HG03280 (cell line): ENCODE data around the gene ZDHHC14.
"Not testable (repeated sequence)": the region's sequence is repeated elsewhere in the genome, so short reads cannot be mapped to it uniquely, and the experiment has no call there.

ENCODE experiments used
- ATAC-seq: cut with Tn5 transposase; IDR thresholded peaks from one replicate; pipeline ENCODE4 v1.9.1; 2021; ENCODE audit warnings: mild to moderate bottlenecking, moderate library complexity; ENCODE audit not compliant: unreplicated experiment

ZDHHC14 gene

GRCh38 chr6:157461000-157461915 lies 80.3 kb downstream of the ZDHHC14 start:
- ATAC-seq = peak; percentile 37

- no peak for ATAC-seq
Observed at GRCh38 chr6:157462956-157463742, 82.2 kb downstream of the ZDHHC14 start.

DNA sequence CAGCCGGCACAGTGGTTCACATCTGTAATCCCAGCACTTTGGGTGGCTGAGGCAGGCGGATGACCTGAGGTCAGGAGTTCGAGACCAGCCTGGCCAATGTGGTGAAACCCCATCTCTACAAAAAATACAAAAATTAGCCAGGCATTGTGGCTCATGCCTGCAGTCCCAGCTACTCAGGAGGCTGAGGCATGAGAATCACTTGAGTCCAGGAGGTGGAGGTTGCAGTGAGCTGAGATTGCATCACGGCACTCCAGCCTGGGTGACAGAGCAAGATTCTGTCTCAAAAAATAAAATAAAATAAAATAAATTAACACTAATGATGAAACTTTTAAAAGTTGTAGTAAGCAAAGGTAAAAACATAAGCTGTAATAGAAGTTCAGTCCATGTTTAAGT lies 82.7 kb downstream of the ZDHHC14 start:
- ATAC-seq = not testable (repeated sequence)

DNA sequence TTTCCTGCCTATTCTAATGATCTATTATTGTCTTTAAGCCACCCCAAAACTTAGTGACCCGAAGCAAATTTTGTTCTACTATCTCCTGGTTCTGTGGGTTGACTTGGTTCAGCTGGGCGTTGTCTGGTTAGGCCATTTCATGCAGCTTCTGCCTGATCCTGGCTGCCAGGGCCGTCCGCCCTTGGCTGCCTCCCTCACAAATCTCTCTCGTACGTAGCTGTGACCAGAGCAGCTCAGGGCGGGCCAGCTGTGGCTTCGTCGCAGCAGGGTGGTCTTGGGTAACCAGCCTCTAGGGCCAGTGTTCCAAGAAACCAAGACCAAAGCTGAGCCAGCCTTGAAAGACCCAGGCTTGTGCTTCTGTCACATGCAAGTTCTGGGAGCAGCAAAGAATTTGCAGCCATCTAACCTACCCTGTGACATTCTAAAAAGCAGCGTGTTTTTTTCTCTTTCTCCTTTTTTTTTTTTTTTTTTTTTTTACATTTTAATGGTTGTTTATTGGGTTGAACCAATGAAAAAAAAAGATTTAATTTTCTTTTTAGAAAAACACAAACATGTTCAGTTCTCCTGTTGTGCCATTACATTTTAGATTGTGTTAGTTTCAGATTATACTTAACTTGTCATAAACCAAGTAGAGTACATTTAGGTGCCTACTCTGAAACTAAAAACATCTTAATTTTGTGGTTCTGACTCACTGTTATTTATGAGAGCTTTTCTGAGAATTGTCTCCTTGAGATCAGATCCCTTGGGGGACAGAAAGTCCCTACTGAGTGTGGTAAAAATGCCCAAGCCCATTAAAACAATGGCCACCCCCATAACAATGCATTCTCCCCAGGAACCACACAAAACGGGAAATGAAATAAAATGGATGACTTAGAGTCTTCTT lies 83.9 kb downstream of the ZDHHC14 start:
- ATAC-seq = peak; percentile 31

- ATAC-seq = no peak
Observed at GRCh38 chr6:157466342-157466648, 85.3 kb downstream of the ZDHHC14 start.

DNA sequence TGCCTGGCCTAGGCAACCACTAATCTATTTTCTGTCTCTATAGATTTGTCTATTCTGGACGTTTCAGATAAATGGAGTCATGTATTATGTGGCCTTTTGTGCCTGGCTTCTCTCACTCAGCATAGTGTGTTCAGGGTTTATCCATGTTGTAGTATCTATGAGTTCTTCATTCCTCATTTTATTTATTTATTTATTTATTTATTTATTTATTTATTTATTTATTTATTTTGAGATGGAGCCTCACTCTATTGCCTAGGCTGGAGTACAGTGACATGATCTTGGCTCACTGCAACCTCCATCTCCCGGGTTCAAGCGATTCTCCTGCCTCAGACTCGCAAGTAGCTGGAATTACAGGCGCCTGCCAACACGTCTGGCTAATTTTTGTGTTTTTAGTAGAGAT lies 86.3 kb downstream of the ZDHHC14 start:
- not testable (repeated sequence) for ATAC-seq

DNA sequence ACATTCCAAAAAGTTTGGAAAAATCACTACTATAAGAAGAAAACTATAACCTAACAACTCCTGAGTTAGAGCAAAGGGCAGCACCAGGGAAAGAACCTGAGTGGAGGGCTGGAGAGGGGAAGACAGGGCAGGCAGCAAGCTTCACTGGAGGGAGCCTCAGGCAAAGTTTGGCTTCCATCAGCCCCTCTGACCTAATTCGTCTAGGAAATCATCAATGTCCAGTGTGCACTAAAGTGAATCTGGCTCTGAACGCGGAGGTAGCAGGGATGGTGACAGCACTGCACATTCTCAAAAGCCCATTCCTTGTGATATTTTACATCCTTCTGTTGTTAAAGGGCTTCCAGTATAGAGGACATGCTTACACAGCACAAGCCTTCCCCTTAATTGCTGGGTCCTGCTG lies 87.1 kb downstream of the ZDHHC14 start:
- ATAC-seq = no peak

- ATAC-seq = no peak
Observed at GRCh38 chr6:157468574-157468973, 87.6 kb downstream of the ZDHHC14 start.

DNA sequence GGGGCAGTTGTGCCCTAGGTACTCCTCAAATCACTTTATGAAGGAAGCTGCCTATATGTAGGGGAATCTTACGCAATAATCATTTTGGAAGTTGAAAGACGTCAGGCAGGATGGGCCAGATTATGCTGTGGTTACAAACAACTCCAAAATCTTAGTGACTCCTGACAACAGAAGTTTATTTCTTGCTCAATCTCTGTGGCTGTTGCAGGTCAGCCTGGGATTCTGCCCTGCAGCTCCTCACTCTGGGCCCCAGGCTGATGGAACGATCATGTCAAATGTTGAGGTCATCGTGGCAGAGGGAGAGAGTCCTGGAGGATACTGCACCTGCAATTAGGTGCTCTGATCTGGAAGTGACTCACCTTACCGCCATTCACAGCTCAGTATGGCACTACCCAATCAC lies 88.4 kb downstream of the ZDHHC14 start:
- no peak for ATAC-seq

- no peak for ATAC-seq
Observed at GRCh38 chr6:157471077-157471686, 90.2 kb downstream of the ZDHHC14 start.

GRCh38 chr6:157471895-157472686 lies 91.1 kb downstream of the ZDHHC14 start:
- no peak for ATAC-seq

DNA sequence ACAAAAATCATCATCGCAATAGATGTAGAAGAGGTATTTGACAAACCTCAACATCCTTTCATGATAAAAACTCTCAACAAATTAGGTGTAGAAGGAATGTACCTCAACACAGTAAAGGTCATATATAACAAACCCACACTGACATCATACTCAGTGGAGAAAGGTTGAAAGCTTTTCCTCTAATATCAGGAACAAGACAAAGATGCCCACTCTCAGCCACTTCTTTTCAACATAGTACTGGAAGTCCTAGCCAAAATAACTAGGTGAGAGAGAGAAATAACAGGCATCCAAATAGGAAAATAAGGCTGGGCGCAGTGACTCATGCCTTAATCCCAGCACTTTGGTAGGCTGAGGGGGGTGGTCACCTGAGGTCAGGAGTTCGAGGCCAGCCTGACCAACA lies 95.8 kb downstream of the ZDHHC14 start:
- no peak for ATAC-seq

GRCh38 chr6:157478926-157479325 lies 97.9 kb downstream of the ZDHHC14 start:
- ATAC-seq = no peak

DNA sequence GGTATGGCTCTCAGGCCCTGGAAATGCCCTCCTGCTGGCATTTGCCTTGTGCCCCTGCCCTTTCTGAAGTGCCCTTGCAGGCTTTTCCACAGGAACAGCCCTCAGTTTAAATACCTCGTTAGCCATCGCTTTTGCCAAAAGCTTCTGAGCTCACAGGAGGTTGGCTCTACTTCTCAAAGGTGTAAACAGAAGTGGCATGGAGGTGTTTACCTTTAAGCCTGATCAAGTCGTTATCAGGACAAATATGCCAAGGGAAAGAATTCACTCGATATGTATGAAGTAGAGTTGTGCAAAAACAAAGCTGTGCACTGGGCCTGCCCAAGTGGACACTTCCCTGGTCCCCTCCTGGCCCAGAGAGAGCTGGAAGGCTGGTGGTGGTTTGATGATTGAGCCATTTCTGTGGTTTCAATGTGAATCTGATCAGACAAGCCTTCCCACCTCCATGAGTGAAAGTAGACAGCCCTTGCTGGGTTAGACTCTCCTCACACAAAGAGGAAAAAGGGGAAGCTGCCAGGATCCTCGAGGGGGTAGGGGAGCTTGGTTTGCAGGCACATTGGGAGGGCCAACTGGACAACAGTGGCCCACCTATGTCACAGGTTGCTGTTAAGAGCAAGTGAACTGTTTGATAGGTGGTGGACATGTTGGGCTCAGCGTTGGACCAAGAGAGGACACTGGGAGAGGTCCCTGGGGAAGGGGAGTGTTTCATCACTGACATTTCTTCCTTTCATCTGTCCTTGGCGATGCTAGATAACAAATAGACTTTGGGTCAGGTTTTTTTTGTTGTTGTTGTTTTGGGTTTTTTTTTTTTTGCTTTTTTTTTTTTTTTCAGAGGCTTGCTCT lies 98.7 kb downstream of the ZDHHC14 start:
- no peak for ATAC-seq

DNA sequence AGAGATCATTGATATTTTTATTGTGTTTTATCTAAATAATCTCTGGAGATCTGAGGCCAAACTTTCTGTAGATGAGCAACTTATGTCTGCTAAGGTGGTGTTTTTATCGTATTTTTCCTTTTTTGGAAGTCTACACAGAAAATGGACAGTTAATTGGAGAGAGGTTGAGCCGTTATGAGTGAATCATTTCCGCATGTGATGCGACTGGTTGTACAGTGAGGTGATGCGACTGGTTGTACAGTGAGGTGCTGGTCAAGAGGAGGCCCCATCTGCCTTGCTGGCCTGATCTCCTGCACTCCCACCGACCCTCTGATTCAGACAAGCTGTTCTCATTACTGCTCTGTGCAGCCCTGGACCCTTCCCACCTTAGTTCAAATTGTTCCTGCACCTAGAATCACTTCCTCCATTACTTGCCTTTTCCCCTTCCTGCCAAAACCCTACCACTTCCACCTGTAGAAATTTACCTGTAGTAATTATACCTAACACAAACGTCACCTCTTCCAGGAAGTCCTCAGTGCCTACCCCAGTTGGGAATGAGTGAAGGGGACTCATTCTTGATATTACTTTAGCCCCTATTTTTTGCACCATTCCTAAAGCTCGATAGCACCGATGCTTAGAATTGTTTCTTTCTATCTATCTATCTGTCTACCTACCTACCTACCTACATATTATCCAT lies 100.3 kb downstream of the ZDHHC14 start:
- ATAC-seq = no peak

DNA sequence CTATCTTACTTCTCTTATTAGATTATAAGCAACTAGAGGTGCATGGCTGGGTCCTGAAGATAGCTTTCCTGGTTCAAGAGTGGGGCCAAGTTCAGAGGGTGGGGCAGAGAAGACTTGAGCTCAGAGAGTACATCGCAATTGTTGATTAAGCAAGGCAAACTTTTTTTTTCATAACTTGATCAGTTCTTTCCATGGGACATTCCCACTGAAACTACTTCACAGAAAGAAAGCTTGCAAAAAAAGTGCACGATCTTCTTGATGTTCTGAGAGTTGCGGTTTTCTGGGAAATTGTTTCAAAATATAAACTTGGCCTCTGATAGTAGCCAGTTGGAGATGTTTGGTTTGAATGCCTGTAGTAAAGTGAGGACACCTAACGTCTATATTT lies 100.9 kb downstream of the ZDHHC14 start:
- ATAC-seq = no peak

DNA sequence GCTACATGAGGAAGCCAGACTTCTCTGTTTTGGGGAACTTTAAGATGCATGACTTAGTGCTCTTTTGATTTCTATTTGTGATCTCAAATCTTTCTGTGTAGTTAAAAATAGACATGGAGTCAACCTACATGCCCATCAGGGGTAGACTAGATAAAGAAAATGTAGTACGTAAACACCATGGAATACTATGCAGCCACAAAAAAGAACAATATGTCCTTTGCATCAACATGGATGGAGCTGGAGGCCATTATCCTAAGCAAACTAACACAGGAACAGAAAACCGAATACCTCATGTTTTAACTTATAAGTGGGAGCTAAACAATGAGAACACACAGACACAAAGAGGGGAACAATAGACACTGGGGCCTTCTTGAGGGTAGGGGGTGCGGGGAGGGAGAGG lies 102.8 kb downstream of the ZDHHC14 start:
- ATAC-seq = no peak

DNA sequence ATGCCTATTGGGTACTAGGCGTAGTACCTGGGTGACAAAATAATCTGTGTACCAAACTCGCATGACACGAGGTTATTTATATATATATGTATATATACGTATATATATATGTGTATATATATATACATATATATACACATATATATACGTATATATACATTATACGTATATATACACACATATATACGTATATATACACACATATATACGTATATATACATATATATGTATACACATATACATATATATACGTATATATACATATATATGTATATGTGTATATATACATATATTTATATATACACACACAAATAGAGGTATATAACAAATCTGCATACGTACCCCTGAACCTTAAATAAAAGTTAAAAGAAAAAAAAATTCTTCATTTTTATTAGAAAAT lies 103.2 kb downstream of the ZDHHC14 start:
- ATAC-seq = no peak

- ATAC-seq = no peak
Observed at GRCh38 chr6:157486572-157486971, 105.6 kb downstream of the ZDHHC14 start.
